PC-9 (cell line): ENCODE measurements around the gene SLC6A1.

Experiments
- CTCF ChIP-seq: fragments of 200-600 bp; sonication (generic); conservative IDR thresholded peaks from 2 replicates; pipeline ENCODE4 v1.6.1; 2017; ENCODE audit warnings: mixed run types, antibody characterized with exemption, mild to moderate bottlenecking, moderate library complexity
- EZH2 ChIP-seq: fragments of 200-600 bp; sonication (generic); IDR thresholded peaks from 2 replicates; pipeline ENCODE4 v1.8.0; 2017; ENCODE audit warnings: antibody characterized with exemption, low read depth

GRCh38 chr3:10984371-10984896, 8.1 kb upstream of the SLC6A1 start:
- TF ChIP-seq CTCF: no peak
- no peak for TF ChIP-seq EZH2
